Body of pancreas (tissue), 4 donors: ENCODE measurements around the gene SMYD1. TPM values are rescaled to one million over a fixed set of nuclear protein-coding genes. Genes with fewer than 3 reads are reported as not detected.

Experiments
- ATAC-seq: fragments of 150-250 bp; one replicate; pipeline ENCODE4 v1.9.1; 2016
- DNase-seq, 4 donors: peaks; one replicate each; pipeline ENCODE4 v3.0.0-alpha.2; 2019
- H3K27ac ChIP-seq, 4 donors: fragments of 200-600 bp; sonication (generic); 1 replicate in 3 of 4; 2 replicates in 1 of 4; pipeline versions ENCODE4 v1.5.1 to v1.6.1; 2016 to 2019; ENCODE audit warnings: mild to moderate bottlenecking in 1 of 4, mixed read lengths in 1 of 4, moderate library complexity in 1 of 4
- H3K27me3 ChIP-seq, 2 donors: fragments of 200-600 bp; sonication (generic); one replicate each; pipeline ENCODE4 v1.6.0; 2016; ENCODE audit warnings: mild to moderate bottlenecking in 1 of 2
- H3K36me3 ChIP-seq, 2 donors: fragments of 200-600 bp; sonication (generic); replicated peaks in 1 of 2; 2 replicates each; pipeline ENCODE4 v1.5.1; 2016; ENCODE audit warnings: low read depth in 2 of 2; ENCODE audit not compliant: insufficient read depth in 1 of 2
- H3K4me1 ChIP-seq: fragments of 200-600 bp; sonication (generic); one replicate; pipeline ENCODE4 v1.6.0; 2016
- H3K4me3 ChIP-seq, 2 donors: fragments of 200-600 bp; sonication (generic); 1 replicate in 1 of 2; 2 replicates in 1 of 2; pipeline ENCODE4 v1.5.1; 2016 to 2019
- H3K9me3 ChIP-seq, 3 donors: fragments of 200-600 bp; sonication (generic); 1 replicate in 2 of 3; 2 replicates in 1 of 3; pipeline ENCODE4 v1.5.1; 2016
- POLR2A ChIP-seq, 3 donors: fragments of 450-650 bp; IDR thresholded peaks; one replicate each; pipeline ENCODE4 v1.6.1; 2016; ENCODE audit warnings: antibody characterized with exemption in 3 of 3, mild to moderate bottlenecking in 2 of 3
- WGBS, 2 donors: methylation state at CpG; one replicate each; pipeline ENCODE4 v1.1.5; 2017; 5-methylcytosine and 5-hydroxymethylcytosine counted together
- intact Hi-C: fragments of 100-400 bp; cut with DNase I; formaldehyde crosslinking; loops from one replicate; pipeline ENCODE4 v1.15.1; 2023
- total RNA-seq, 2 donors: library from RNA; depleted of rRNA; stranded (reverse); fragments of >200 nt; gene quantifications; one replicate each; pipeline ENCODE4 v1.1.0, GENCODE V29; 2016
- TF ChIP-seq, protein P1 (sequence below), 7 experiments: fragments of 450-650 bp in 4 of 7; fragments of 200-600 bp in 3 of 7; sonication (generic) in 3 of 7; IDR thresholded peaks; one replicate each; pipeline ENCODE4 v1.5.1; 2016 to 2019; ENCODE audit warnings: antibody characterized with exemption in 7 of 7

SMYD1 gene
- total RNA-seq, 2 donors from 2014 or later: not detected

DNA sequence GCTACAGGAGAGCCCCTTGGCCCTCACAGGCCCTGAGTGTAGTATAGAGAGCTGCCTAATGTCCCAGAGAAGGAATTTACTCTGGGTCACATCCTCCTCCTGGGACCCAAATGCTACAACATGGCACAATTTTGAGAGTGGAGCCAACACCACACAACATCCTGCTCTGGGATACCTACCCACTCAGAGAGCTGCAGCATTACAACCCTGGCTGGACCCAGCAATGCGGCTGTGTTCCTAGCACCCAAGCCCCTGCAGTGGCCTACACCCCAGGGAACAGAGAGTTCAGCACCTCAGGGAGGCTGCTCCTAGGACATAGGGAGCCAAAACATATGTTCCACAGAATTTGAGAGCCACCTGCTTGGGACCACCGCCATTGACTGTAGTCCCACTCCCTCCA is 79.5 kb downstream of the SMYD1 start:
- Histone ChIP-seq H3K4me3 (no peak overlapping the region), H3K9me3 (peaks cover 0 to 5% (median 0%) of the 10 kb centered on the region in 3 donors), H3K4me1 (no peaks in the 10 kb centered on the region), H3K27ac (no peak overlapping the region), H3K27me3 (no peaks in the 10 kb centered on the region), H3K36me3 (no peaks in the 10 kb centered on the region)
- DNase-seq (no peak), ATAC-seq (no peak)
- no peak for TF ChIP-seq POLR2A (IDR thresholded peaks at IDR 0.05)
- TF ChIP-seq, protein P1, sequence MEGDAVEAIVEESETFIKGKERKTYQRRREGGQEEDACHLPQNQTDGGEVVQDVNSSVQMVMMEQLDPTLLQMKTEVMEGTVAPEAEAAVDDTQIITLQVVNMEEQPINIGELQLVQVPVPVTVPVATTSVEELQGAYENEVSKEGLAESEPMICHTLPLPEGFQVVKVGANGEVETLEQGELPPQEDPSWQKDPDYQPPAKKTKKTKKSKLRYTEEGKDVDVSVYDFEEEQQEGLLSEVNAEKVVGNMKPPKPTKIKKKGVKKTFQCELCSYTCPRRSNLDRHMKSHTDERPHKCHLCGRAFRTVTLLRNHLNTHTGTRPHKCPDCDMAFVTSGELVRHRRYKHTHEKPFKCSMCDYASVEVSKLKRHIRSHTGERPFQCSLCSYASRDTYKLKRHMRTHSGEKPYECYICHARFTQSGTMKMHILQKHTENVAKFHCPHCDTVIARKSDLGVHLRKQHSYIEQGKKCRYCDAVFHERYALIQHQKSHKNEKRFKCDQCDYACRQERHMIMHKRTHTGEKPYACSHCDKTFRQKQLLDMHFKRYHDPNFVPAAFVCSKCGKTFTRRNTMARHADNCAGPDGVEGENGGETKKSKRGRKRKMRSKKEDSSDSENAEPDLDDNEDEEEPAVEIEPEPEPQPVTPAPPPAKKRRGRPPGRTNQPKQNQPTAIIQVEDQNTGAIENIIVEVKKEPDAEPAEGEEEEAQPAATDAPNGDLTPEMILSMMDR (IDR thresholded peaks at IDR 0.05): no peak
- intact Hi-C loops: no loop called here
- WGBS, 2 donors: 92% methylated on average over 2 of the region's 2 CpGs; no CpG with 5 or more reads in 1 of the 2 donors

GRCh38 chr2:88148929-88149438 is 81.4 kb downstream of the SMYD1 start:
- Histone ChIP-seq H3K27ac (no peak overlapping the region), H3K9me3 (peaks cover 0 to 5% (median 0%) of the 10 kb centered on the region in 3 donors), H3K4me3 (no peak overlapping the region), H3K36me3 (no peaks in the 10 kb centered on the region), H3K27me3 (no peaks in the 10 kb centered on the region), H3K4me1 (no peaks in the 10 kb centered on the region)
- TF ChIP-seq POLR2A (IDR thresholded peaks at IDR 0.05): no peak
- TF ChIP-seq, protein P1 (IDR thresholded peaks at IDR 0.05): no peak
- ATAC-seq: no peak
- intact Hi-C loops: no loop called here
- DNase-seq: no peak

DNA sequence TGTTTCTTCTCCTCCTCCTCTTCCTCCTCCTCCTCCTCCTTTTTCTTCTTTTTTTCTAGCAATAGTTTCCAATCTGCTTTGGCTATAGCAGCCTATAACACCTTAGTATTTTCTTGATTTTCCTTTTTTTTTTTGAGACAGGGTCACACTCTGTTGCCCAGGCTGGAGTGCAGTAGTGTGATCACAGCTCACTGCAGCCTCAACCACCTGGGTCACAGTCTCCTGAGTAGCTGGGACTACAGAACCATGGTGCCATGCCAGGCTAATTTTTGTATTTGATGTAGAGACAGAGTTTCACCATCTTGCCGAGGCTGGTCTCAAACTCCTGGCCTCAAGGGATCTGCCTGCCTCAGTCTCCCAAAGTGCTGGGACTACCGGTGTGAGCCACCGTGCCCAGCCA is 91.9 kb downstream of the SMYD1 start:
- no peak overlapping the region for H3K4me3 ChIP-seq
- DNase-seq: no peak
- no peak overlapping the region for H3K27ac ChIP-seq
- H3K36me3 ChIP-seq: no peaks in the 10 kb centered on the region
- intact Hi-C loops: no loop called here
- no peaks in the 10 kb centered on the region for H3K9me3 ChIP-seq
- 33 to 78% methylated on average over 3 of the region's 3 CpGs for WGBS, 2 donors
- no peaks in the 10 kb centered on the region for H3K4me1 ChIP-seq
- no peaks in the 10 kb centered on the region for H3K27me3 ChIP-seq
- ATAC-seq: no peak
- TF ChIP-seq POLR2A (IDR thresholded peaks at IDR 0.05): no peak
- TF ChIP-seq, protein P1 (IDR thresholded peaks at IDR 0.05): no peak

- no peak for TF ChIP-seq POLR2A (IDR thresholded peaks at IDR 0.05)
- TF ChIP-seq, protein P1 (IDR thresholded peaks at IDR 0.05): peak; percentile 66 to 90 (median 86)
- peak; percentile 70 for ATAC-seq
- H3K4me3 ChIP-seq: no peak overlapping the region
- no peaks in the 10 kb centered on the region for H3K36me3 ChIP-seq
- H3K27ac ChIP-seq: no peak overlapping the region
- no peaks in the 10 kb centered on the region for H3K27me3 ChIP-seq
- WGBS, 2 donors: 1 to 5% methylated on average over 5 of the region's 5 CpGs
- DNase-seq: peak; percentile 58 to 75 (median 70)
- H3K4me1 ChIP-seq: no peaks in the 10 kb centered on the region
- H3K9me3 ChIP-seq: no peaks in the 10 kb centered on the region
- intact Hi-C loops: loop anchor here (5.0 kb wide), 1 partner anchor 103 kb away; the partner anchor contains the start of gene KRCC1
These were observed 92.4 kb downstream of the SMYD1 start for GRCh38 chr2:88159955-88160415.

DNA sequence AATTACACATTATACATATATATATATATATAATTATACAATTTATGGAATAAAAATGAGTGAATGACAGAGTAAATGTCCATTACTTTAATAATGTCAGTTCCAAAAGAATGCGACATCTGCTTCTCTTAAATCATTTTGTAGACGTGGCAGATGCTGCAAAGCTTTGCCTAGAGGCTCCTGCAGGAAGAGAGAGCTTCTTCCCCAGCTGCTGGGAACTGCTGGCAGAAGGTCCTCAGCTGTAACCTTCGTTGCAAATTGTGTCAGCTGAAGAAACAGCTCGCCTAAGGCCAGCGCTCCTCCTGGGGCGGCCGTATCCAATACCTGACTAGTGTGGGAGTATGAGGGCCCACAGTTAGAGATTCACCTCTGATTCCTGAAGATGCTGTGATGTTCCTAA is 92.9 kb downstream of the SMYD1 start:
- TF ChIP-seq, protein P1 (IDR thresholded peaks at IDR 0.05): no peak
- TF ChIP-seq POLR2A (IDR thresholded peaks at IDR 0.05): no peak
- 75 to 80% methylated on average over 7 of the region's 7 CpGs for WGBS, 2 donors
- DNase-seq (no peak), ATAC-seq (no peak)
- H3K36me3 ChIP-seq: no peaks in the 10 kb centered on the region
- no peak overlapping the region for H3K27ac ChIP-seq
- no peaks in the 10 kb centered on the region for H3K27me3 ChIP-seq
- H3K4me1 ChIP-seq: no peaks in the 10 kb centered on the region
- no peak overlapping the region for H3K4me3 ChIP-seq
- no peaks in the 10 kb centered on the region for H3K9me3 ChIP-seq
- intact Hi-C loops: loop anchor here (5.0 kb wide), 1 partner anchor 103 kb away; the partner anchor contains the start of gene KRCC1
